SU-DHL-6 (cell line): ENCODE results near the gene PRKD2.

Source experiments
- EZH2phosphoT487 ChIP-seq: fragments of 200-600 bp; sonication (generic), shearing (Covaris generic); conservative IDR thresholded peaks from 2 replicates; pipeline ENCODE4 v1.6.1; 2018; ENCODE audit warnings: mild to moderate bottlenecking, antibody characterized with exemption, low read length, moderate library complexity, mixed read lengths
- TF ChIP-seq, protein P1 (sequence below): fragments of 200-600 bp; sonication (generic); IDR thresholded peaks from one replicate; pipeline ENCODE4 v1.5.1; 2017; ENCODE audit warnings: antibody characterized with exemption, mild to moderate bottlenecking, low read length, moderate library complexity; ENCODE audit not compliant: insufficient read depth, poor library complexity, severe bottlenecking

DNA sequence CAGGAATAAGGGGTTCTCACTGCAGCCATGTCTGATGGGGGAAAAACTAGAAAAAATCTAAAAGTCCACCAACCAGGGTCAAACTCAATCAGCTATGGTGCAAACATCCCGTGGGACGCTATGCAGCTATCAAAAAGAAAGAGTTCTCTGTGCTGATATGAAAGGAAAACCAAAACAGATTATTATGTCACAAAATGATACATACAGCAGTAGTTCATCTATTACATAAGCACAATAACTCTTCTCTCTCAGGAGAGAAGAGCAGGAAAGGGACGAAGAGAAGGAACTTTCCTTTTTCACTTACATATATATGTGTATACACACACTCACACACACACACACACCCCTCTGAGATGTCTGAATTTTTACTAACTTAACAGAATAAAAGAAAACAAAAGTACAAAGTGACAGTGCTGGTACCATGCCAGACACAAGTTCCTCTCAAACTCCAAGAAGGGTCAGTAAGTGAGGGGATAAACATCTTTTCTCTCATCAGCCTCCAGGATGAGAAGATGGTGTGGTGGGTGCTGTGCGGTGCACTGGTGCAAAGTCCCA is 26.1 kb upstream of the PRKD2 start:
- TF ChIP-seq, protein P1, sequence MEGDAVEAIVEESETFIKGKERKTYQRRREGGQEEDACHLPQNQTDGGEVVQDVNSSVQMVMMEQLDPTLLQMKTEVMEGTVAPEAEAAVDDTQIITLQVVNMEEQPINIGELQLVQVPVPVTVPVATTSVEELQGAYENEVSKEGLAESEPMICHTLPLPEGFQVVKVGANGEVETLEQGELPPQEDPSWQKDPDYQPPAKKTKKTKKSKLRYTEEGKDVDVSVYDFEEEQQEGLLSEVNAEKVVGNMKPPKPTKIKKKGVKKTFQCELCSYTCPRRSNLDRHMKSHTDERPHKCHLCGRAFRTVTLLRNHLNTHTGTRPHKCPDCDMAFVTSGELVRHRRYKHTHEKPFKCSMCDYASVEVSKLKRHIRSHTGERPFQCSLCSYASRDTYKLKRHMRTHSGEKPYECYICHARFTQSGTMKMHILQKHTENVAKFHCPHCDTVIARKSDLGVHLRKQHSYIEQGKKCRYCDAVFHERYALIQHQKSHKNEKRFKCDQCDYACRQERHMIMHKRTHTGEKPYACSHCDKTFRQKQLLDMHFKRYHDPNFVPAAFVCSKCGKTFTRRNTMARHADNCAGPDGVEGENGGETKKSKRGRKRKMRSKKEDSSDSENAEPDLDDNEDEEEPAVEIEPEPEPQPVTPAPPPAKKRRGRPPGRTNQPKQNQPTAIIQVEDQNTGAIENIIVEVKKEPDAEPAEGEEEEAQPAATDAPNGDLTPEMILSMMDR, result no peak
- no peak for TF ChIP-seq EZH2phosphoT487
